ENCODE results near the gene HLA-DPB1.

GRCh38 chr6:33088931-33089620 is 13.3 kb downstream of the HLA-DPB1 start:
- no peak for TF ChIP-seq CTCF (IDR thresholded peaks at IDR 0.05)
- no peak for TF ChIP-seq POLR2A (IDR thresholded peaks at IDR 0.05)

Data from vagina (tissue), 2 donors.